Left forelimb (tissue), 1 donor: Measurements from ENCODE around the gene ERG.

Source experiments
- DNase-seq: peaks from one replicate; pipeline ENCODE4 v3.0.0-alpha.2; 2018; ENCODE audit warnings: low spot score

Gene ERG

GRCh38 chr21:38389896-38390295, 108.4 kb downstream of the ERG start:
- no peak for DNase-seq

GRCh38 chr21:38389354-38389676, 109.0 kb downstream of the ERG start:
- no peak for DNase-seq

- no peak for DNase-seq
Measured at GRCh38 chr21:38388647-38389353, 109.5 kb downstream of the ERG start.

DNA sequence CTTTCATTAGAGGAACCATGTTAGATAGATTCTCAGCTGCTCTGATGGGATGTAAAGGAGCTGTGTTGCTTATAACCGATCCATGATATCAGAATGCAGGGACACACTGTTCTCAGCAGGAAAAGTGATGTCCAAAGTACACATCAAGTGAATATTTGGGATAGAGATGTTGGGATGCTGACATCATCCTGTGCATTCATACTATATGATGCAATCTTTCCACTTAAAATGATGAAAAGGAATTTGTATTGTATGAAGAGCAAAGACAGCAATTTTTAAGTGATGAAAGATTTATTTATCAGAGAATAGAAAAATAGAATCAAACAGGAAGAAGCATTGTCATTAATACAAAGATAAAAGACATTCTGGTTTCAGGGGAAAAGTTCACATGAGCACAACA, 110.1 kb downstream of the ERG start:
- no peak for DNase-seq

DNA sequence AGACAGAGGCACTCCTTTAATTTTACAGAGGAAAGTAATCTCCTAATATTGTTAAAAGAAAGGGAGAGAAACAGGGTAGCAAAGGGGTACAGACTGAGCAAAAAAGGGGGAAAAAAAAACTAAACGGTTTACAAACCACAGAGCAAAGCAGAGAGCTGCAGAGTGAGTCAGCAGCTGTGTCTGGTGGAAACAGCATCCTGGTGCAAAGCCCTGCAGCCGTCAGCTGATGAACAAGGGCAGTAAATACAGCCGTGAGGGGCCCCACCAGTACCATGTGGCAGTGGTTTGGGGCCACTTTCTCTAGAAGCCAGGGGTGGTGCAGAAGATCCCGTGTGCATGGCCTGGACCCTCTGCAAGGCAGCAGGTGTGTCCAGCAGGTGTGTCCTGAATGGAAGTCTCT, 111.3 kb downstream of the ERG start:
- DNase-seq: no peak

DNA sequence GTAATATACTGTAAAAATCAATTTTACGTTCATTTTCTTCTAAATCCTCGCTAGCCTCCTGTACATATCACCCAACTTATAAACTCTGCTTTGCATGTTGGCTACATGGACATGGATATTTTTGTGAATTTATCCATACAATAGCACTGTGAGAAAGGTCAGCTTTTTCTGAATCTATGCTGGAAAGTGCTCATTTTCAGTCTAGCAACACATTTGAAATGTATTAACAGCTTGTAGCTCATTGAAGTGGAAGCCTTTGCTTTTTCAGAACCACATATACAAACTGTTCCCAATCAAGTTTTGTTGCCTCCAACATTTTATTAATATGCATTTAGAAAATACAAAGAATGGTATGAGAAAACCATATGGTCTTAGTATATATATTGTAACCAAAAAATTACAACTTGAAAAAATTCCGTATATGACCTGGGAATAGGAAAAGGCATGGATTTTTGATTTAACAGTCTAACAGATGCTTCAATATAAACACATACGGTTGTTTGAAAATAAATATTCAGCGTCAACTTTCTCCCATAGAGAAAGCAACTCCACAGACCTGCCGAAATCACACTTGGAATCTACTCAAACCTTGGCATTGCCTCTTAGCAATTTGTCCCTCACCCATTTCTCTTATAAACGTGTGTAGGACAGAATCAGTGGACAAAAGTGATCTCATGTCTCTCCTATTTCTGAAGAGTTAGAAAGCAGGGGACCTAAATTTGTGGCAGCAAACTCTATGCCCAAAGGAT, 112.7 kb downstream of the ERG start:
- no peak for DNase-seq

GRCh38 chr21:38384675-38385426, 113.4 kb downstream of the ERG start:
- no peak for DNase-seq

GRCh38 chr21:38384238-38384560, 114.1 kb downstream of the ERG start:
- no peak for DNase-seq

DNA sequence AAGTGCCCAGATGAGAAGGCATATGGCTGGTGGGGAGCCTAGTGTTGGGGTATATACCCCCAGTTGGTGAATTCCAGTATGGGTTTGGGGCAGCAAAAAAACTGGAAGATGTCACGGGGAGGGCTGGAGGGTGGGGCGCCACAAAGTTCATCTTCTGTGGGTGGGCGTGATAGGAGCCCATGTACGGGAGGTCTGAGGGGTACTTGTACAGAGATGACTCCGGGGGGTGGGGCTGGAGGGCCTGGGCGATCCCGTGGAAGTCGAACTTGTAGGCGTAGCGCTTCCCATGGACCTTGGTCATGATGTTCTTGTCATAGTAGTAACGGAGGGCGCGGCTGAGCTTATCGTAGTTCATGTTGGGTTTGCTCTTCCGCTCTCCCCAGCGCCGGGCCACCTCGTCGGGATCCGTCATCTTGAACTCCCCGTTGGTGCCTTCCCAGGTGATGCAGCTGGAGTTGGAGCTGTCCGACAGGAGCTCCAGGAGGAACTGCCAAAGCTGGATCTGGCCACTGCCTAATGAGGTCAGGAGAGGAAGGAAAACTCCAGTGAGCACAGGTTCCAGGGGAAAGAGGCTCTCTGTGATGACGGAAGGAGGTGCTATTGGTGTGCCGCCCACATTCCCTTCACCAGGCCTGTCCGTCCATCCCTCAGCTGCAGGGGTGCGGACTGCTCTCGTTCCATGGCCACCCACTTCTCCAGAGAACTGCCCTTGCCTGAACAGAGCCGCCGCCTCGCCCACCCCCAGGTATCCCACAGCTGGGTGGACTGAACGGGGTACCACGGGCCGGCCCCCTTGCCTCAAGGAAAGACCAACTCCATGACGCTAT, 114.7 kb downstream of the ERG start:
- DNase-seq: no peak

DNA sequence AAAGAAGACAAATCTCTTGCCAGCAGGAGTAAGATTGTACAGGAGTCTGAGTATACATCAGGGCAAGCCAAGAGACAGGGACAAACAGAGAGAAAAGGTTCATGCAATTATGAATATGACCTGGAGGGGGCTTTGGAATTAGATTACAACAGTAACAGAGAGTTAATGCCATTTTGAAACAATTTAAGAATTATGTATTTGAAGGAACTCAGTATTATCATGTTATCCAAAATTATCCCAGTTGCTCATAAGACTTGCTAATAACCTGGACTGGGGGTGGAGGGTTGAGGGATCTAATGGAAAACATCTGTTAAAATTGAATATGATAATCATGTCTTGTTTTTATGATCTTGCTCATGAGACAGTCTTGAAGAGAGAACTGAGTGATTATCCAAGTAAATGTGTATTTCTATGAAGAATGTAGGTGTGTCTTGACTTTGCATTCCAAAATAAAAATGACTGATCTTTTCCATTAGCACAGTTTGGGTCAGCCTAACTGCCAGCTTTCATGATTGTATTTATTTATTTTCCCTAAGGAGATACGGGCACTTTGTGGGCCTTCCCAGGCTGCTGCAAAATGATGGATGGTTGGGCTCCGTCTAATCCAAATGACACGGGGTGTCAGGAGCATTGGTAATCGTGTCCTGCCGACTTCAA, 117.7 kb downstream of the ERG start:
- no peak for DNase-seq

GRCh38 chr21:38379147-38379546, 119.1 kb downstream of the ERG start:
- no peak for DNase-seq

DNA sequence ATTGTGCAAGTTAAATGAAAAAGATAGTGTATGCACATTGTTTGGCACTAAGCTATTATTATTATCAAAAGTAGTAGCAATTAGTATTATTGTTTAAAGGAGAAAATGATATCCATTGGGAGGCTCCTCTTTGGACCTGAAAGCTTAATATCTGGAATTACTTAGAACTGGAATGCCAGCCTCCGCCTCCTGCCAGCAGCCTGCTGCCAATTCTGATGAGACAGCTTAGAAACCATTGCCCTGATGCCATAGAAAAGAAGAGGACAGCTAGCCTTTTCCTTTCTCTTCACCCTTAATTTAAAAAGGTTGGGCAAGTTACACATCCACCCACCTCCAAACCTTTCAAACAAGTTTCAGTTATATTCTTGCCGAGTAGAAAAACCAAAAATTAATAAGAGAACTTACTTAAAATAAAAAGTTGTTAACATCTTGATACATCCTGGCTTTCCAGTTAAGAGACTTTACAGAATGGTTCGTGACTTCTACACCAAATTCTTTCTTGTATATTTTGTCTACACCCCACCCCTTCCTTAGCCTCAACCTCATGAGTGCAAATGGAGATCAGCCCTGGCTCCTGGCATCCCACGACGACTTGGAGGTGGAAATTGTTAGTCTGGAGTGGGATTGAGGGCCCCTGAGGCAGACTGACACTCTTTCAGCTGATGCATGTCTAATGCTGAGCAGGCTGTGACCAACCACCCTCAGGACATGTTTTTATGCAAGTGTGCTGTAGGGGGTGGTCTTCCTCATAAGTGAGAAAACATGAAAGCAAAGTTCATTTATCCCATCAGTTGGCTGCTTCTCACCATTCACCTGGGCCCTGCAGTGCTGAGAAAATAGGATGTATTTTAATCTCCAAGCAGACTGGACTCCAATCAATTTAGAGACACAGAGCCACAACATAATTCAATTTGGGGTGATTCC, 120.8 kb downstream of the ERG start:
- DNase-seq: no peak

GRCh38 chr21:38376693-38377092, 121.6 kb downstream of the ERG start:
- no peak for DNase-seq

- DNase-seq: no peak
Measured at GRCh38 chr21:38376235-38376634, 122.0 kb downstream of the ERG start.

GRCh38 chr21:38367646-38368045, 130.6 kb downstream of the ERG start:
- no peak for DNase-seq

GRCh38 chr21:38365521-38365920, 132.8 kb downstream of the ERG start:
- DNase-seq: no peak

- no peak for DNase-seq
Measured at GRCh38 chr21:38363693-38364092, 134.6 kb downstream of the ERG start.

DNA sequence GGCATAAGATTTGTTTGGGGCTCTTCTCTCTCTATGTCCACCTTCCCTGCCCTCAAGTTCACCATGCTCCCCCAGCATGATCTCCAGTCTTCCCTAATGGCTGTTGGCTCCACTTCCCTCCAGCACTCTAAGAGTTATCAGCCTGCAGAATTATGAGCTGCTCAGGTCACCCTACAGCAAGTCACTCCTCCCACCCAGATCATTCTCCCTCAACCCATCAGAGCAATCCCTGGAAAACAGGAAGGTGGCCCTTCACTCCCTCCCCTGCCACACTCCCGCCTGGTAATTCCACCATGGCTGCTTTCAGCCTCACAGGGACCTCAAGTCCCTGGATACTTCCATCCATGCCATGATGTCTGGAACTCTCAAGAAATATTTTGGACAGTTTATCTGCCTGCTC, 137.0 kb downstream of the ERG start:
- no peak for DNase-seq

GRCh38 chr21:38359835-38360234, 138.4 kb downstream of the ERG start:
- no peak for DNase-seq

- no peak for DNase-seq
Measured at GRCh38 chr21:38359090-38359489, 139.2 kb downstream of the ERG start.

GRCh38 chr21:38358666-38359065, 139.6 kb downstream of the ERG start:
- no peak for DNase-seq
